ENCODE results near the gene KIAA0825. TPM values are rescaled to one million over a fixed set of nuclear protein-coding genes. Genes with fewer than 3 reads are reported as not detected.
"Not testable (repeated sequence)": the region's sequence is repeated elsewhere in the genome, so short reads cannot be mapped to it uniquely, and the experiment has no call there.

KIAA0825 gene
- total RNA-seq, 1 donor = 9.5 TPM

- TF ChIP-seq CTCF (IDR thresholded peaks at IDR 0.05; ENCODE audit: insufficient read depth, low read depth, low read length) = no peak
- no peak for DNase-seq (ENCODE audit: low read depth)
- H3K4me3 ChIP-seq (ENCODE audit: low read depth, low read length) = no peak overlapping the region
Observed at GRCh38 chr5:94125107-94125506, 493.3 kb downstream of the KIAA0825 start.

GRCh38 chr5:94116317-94116716 lies 502.1 kb downstream of the KIAA0825 start:
- not testable (repeated sequence) for H3K4me3 ChIP-seq (ENCODE audit: low read depth, low read length)

GRCh38 chr5:94113087-94113486 lies 505.3 kb downstream of the KIAA0825 start:
- no peak for TF ChIP-seq CTCF (IDR thresholded peaks at IDR 0.05; ENCODE audit: insufficient read depth, low read depth, low read length)
- DNase-seq (ENCODE audit: low read depth) = no peak
- no peak overlapping the region for H3K4me3 ChIP-seq (ENCODE audit: low read depth, low read length)

More at GRCh38 chr5:94116317-94116716, 502.1 kb downstream of the KIAA0825 start:
- not testable (repeated sequence) for DNase-seq (ENCODE audit: low read depth)

GRCh38 chr5:94111209-94112004 lies 507.0 kb downstream of the KIAA0825 start:
- H3K4me3 ChIP-seq (ENCODE audit: low read depth, low read length) = peak overlapping the region; percentile 89
- TF ChIP-seq CTCF (IDR thresholded peaks at IDR 0.05; ENCODE audit: insufficient read depth, low read depth, low read length) = peak; percentile 10
- DNase-seq (ENCODE audit: low read depth) = peak; percentile 97

GRCh38 chr5:94103514-94104245 lies 514.7 kb downstream of the KIAA0825 start:
- no peak overlapping the region for H3K4me3 ChIP-seq (ENCODE audit: low read depth, low read length)
- DNase-seq (ENCODE audit: low read depth) = no peak
- TF ChIP-seq CTCF (IDR thresholded peaks at IDR 0.05; ENCODE audit: insufficient read depth, low read depth, low read length) = no peak

Other genes starting within 250 kb of the KIAA0825 start
- gene SLF1, start 65 bp upstream of the KIAA0825 start, total RNA-seq = 8.1 and 16.0 TPM in 2 replicates

Measured in fibroblast of villous mesenchyme (primary cell).